CD4-positive, CD25-positive, alpha-beta regulatory T cell (primary cell): ENCODE results near the gene DTNB. TPM values are rescaled to one million over a fixed set of nuclear protein-coding genes. Genes with fewer than 3 reads are reported as not detected.
A peak's percentile ranks its signal among the peaks of the same experiment; 100 is the strongest.

Source experiments
- ATAC-seq, 2 donors: fragments of 150-1000 bp; cut with Tn5 transposase; one replicate each; pipeline ENCODE4 v1.10.0; 2021; ENCODE audit warnings: low read depth in 2 of 2, moderate number of reproducible peaks in 2 of 2, moderate library complexity in 1 of 2
- DNase-seq, 3 donors: peaks; one replicate each; pipeline versions ENCODE4 v3.0.0 to v3.0.0-alpha.2; 2012 to 2022; ENCODE audit warnings: mixed read lengths in 1 of 3
- H3K27ac ChIP-seq: one replicate; pipeline ENCODE4 v1.7.0; 2013; ENCODE audit warnings: mild to moderate bottlenecking, low read length; ENCODE audit not compliant: insufficient read depth, poor library complexity, severe bottlenecking
- H3K27me3 ChIP-seq: one replicate; pipeline ENCODE4 v1.7.0; 2013; ENCODE audit warnings: low read length; ENCODE audit not compliant: control insufficient read depth, insufficient read depth
- H3K36me3 ChIP-seq: one replicate; pipeline ENCODE4 v1.7.0; 2013; ENCODE audit warnings: mild to moderate bottlenecking, low read length, moderate library complexity; ENCODE audit not compliant: control insufficient read depth, insufficient read depth
- H3K4me1 ChIP-seq: 2 replicates; pipeline ENCODE4 v1.7.0; 2013; ENCODE audit warnings: mild to moderate bottlenecking, low read length; ENCODE audit not compliant: insufficient read depth, control insufficient read depth, poor library complexity, severe bottlenecking
- H3K4me3 ChIP-seq: one replicate; pipeline ENCODE4 v1.7.0; 2013; ENCODE audit warnings: low read depth, mild to moderate bottlenecking, low read length, moderate library complexity
- H3K9me3 ChIP-seq, 2 experiments: 1 replicate in 1 of 2; 2 replicates in 1 of 2; pipeline ENCODE4 v1.7.0; 2013; ENCODE audit warnings: low read length in 2 of 2, mild to moderate bottlenecking in 1 of 2, moderate library complexity in 1 of 2; ENCODE audit not compliant: control insufficient read depth in 2 of 2
- H3K27ac Mint-ChIP-seq, 3 donors: one replicate each; pipeline ENCODE4 v1.8.0; 2020 to 2022; ENCODE audit warnings: mild to moderate bottlenecking in 3 of 3, mixed read lengths in 3 of 3, moderate library complexity in 2 of 3
- H3K27me3 Mint-ChIP-seq: one replicate; pipeline ENCODE4 v1.8.0; 2022; ENCODE audit warnings: mild to moderate bottlenecking, mixed read lengths
- H3K36me3 Mint-ChIP-seq: one replicate; pipeline ENCODE4 v1.8.0; 2020; ENCODE audit warnings: mixed read lengths
- H3K4me1 Mint-ChIP-seq, 4 donors: one replicate each; pipeline ENCODE4 v1.8.0; 2020 to 2022; ENCODE audit warnings: mixed read lengths in 4 of 4, mild to moderate bottlenecking in 1 of 4
- H3K4me3 Mint-ChIP-seq, 4 donors: one replicate each; pipeline ENCODE4 v1.8.0; 2020 to 2022; ENCODE audit warnings: mild to moderate bottlenecking in 4 of 4, mixed read lengths in 4 of 4, moderate library complexity in 3 of 4
- H3K9me3 Mint-ChIP-seq, 7 donors: one replicate each; pipeline ENCODE4 v1.8.0; 2020 to 2022; ENCODE audit warnings: mixed read lengths in 7 of 7, mild to moderate bottlenecking in 3 of 7, moderate library complexity in 2 of 7
- polyA plus RNA-seq, 4 donors: library from polyadenylated mRNA; unstranded; fragments of 300-500 nt; fragmentation: Illumina TruSeq; gene quantifications; one replicate each; pipeline ENCODE4 v1.2.3, GENCODE V29; 2021
- total RNA-seq: library from RNA; stranded (reverse); gene quantifications from one replicate; pipeline ENCODE4 v1.2.3, GENCODE V29; 2022

The DTNB gene
- total and polyA plus RNA-seq, 5 donors from 2014 or later = 11.5 to 50.1 (median 15.0) TPM

DNA sequence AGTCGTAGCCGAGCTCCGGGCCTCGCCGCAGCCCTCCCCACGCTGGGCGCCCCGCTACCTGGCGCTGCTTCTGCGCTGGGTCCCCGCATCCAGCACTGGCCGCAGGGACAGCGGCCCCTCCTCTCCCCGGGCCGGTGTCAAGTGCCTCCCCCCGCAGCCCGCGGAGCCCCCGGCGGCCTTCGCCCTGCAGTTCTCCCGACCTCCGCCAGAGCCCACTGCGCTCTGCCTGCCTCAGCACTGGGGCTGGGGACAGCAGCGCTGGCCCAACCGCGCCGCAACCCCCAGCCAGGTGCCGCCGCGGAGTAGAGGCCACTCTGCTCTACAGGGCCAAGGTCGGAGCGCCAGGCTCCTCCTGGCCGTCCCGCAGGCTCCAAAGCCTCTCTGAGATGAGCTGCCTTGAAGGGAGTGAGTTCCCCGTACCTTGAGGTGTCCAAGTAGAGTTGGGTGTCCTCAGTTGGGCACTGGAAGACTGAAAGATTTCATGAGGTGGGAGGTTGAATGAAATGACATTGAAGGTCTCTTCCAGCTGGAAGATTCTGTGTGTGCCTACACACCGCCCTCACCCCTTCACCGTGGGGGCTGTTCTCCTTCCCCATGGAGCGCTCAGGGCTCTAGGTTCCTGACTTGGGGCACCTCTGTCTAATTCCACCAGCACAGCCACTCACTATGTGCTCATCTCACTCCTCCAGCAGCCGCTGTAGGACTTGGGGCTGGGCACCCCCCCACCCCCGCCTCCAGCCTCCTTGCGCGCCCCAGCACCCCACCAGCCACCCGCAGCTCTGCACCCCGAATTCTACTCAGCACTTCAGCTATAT, 330.8 kb downstream of the DTNB start:
- Histone ChIP-seq H3K4me3 (peak overlapping the region; percentile 32), H3K27me3 (no peaks in the 10 kb centered on the region), H3K9me3 (no peaks in the 10 kb centered on the region), H3K27ac (no peak overlapping the region), H3K4me1 (peaks cover 37% of the 10 kb centered on the region), H3K36me3 (no peaks in the 10 kb centered on the region)
- DNase-seq = peak; percentile 74 to 84 (median 82)
- H3K36me3 Mint-ChIP-seq = no peaks in the 10 kb centered on the region
- H3K9me3 Mint-ChIP-seq = no peaks in the 10 kb centered on the region
- peak; percentile 81 to 83 for ATAC-seq
- H3K4me3 Mint-ChIP-seq = peak overlapping the region; percentile 82 to 91 (median 86)
- H3K27ac Mint-ChIP-seq = peak overlapping the region in 1 of 3 donors; percentile 36
- peaks cover 5% of the 10 kb centered on the region for H3K27me3 Mint-ChIP-seq
- peaks cover 0 to 47% (median 14%) of the 10 kb centered on the region in 4 donors for H3K4me1 Mint-ChIP-seq

DNA sequence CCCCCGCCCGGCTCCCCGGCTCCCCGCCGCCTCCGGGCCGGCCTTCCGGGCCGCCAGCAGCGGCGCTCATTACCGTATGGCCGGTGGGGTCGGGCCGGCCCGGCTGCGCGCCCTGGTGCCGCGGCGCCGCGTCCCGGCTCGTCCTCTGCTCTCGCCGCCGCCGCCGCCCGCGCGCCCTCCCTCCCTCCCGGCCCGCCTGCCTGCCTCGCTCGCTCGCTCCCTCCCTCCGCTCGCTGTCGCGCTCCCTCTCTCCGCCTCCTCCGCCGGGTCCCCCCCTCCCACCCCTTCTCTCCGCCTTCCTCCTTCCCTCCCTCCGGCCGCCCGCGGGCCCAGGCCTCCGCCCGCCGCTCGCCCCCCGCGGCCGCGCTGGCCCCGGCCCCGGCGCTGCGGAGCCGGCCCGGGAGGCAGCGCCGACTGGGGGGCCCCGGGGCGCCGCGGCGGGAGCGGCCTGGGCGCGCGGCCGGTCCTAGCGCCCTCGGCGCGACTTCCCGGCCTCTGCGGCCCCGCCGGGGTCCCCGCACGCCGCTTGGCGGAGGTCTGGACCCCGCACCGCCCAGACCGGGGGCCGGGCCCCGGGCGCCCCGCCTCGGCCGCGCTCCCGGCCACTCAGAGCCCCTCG, 331.5 kb downstream of the DTNB start, which contains the start of gene DNMT3A:
Gene DNMT3A (minus strand): TSS at position 173 of the 619 bp plus-strand sequence. CDS start 27,941 bp downstream, outside the sequence.
- H3K27ac Mint-ChIP-seq = peak within 1 kb of the TSS in 1 of 3 donors; percentile 36
- peak within 1 kb of the TSS; percentile 82 to 91 (median 86) for H3K4me3 Mint-ChIP-seq
- no peak within 1 kb of the TSS for H3K27ac ChIP-seq

DNA sequence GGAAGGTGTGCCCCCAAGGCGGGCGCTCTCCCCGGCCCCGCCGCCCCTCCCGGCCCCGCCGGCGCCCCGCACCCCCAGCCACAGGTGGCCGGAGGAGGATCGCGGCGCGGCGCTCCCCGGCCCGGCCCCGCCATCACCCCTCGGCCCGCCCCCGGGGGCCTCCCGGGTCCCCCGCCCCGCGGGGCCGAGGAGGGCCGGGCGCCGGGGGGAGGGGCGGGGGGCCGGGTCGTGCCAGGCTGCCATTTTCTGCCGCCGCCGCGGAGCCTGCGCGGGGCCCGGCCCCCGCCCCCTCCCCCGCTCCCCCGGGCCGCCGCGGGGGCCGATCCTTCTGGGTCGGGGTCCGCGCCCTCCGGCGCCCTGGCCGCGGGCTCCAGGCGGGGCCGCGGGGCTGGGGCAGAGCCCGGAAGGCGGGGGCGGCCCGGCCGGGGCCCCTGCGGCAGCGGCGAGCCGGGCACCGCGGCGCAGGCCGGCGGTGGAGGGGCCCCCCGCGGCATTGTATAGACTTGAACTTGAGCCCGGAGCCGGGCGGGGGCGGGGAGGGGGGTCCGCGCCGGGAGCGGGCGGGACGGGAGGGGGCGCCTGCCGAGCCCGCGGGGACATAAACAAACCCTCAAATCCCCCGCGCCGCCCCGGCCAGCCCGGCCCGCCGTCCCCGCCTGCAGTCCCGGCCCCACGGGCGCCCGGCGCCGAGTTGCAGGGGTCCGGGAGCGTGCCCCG, 332.2 kb downstream of the DTNB start:
- DNase-seq (peak in 1 of 3 donors; percentile 36), ATAC-seq (peak; percentile 2 to 4)
- Histone ChIP-seq H3K36me3 (no peaks in the 10 kb centered on the region), H3K4me1 (peaks cover 51% of the 10 kb centered on the region), H3K9me3 (no peaks in the 10 kb centered on the region), H3K27ac (no peak overlapping the region), H3K4me3 (no peak overlapping the region), H3K27me3 (no peaks in the 10 kb centered on the region)
- Mint-ChIP-seq H3K9me3 (no peaks in the 10 kb centered on the region), H3K27ac (no peak overlapping the region), H3K36me3 (no peaks in the 10 kb centered on the region), H3K4me3 (no peak overlapping the region), H3K27me3 (peaks cover 4% of the 10 kb centered on the region), H3K4me1 (peaks cover 0 to 54% (median 20%) of the 10 kb centered on the region in 4 donors)

More for the DNA sequence above, 331.5 kb downstream of the DTNB start, which contains the start of gene DNMT3A:
- Mint-ChIP-seq H3K9me3 (no peaks in the 10 kb centered on the region), H3K4me1 (peaks cover 0 to 47% (median 16%) of the 10 kb centered on the region in 4 donors), H3K27me3 (peaks cover 4% of the 10 kb centered on the region), H3K36me3 (no peaks in the 10 kb centered on the region)
- H3K27me3 ChIP-seq = no peaks in the 10 kb centered on the region
- peaks cover 44% of the 10 kb centered on the region for H3K4me1 ChIP-seq
- H3K4me3 ChIP-seq = peak within 1 kb of the TSS; percentile 32
- peak; percentile 36 to 46 for ATAC-seq
- H3K36me3 ChIP-seq = no peaks in the 10 kb centered on the region
- H3K9me3 ChIP-seq = no peaks in the 10 kb centered on the region
- peak; percentile 37 to 68 (median 47) for DNase-seq

DNA sequence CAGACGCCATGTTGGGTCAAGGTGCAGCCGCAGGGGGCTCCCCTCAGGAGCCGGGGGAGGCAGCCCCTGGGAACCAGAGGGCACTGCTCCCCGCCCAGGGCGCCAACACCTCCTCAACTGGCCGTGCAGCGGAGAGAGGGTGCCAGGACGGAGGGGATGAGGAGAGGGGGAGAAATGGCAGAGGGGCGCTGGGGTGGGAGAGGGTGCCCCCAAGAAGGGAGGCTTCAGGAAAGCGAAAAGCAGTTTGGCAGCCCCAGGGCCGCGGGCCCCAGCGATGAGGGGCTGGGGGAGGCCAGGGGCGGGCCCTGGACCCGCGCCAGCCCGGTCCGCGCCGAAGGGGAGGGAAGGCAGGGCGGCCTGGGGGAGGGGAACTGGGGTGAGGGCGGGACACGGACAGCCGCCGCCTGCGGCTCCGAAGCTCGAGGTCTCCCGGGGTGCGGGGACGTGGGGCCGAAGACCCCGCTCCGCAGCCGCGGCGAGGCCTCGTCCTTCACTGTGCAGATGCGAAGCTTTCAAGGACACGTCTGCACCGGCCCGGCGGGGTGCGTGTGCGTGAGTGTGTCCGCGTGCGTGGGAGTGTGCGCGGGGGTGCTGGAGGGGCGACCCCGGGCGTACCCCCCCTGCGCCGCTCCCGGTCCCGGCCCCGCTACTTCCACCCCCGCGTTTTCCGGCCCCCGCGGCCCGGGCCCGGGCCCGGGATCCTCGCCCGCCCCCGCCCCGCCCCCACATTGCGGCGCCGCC, 333.0 kb downstream of the DTNB start:
- peaks cover 4% of the 10 kb centered on the region for H3K27me3 Mint-ChIP-seq
- Histone ChIP-seq H3K36me3 (no peaks in the 10 kb centered on the region), H3K4me3 (no peak overlapping the region), H3K9me3 (no peaks in the 10 kb centered on the region), H3K4me1 (peaks cover 59% of the 10 kb centered on the region), H3K27ac (peak overlapping the region; percentile 41), H3K27me3 (no peaks in the 10 kb centered on the region)
- peak in 1 of 3 donors; percentile 25 for DNase-seq
- H3K4me1 Mint-ChIP-seq = peaks cover 3 to 59% (median 24%) of the 10 kb centered on the region in 4 donors
- no peaks in the 10 kb centered on the region for H3K36me3 Mint-ChIP-seq
- no peak for ATAC-seq
- peak overlapping the region; percentile 15 to 93 (median 74) for H3K4me3 Mint-ChIP-seq
- H3K9me3 Mint-ChIP-seq = no peaks in the 10 kb centered on the region
- peak overlapping the region in 2 of 3 donors; percentile 20 to 94 for H3K27ac Mint-ChIP-seq

DNA sequence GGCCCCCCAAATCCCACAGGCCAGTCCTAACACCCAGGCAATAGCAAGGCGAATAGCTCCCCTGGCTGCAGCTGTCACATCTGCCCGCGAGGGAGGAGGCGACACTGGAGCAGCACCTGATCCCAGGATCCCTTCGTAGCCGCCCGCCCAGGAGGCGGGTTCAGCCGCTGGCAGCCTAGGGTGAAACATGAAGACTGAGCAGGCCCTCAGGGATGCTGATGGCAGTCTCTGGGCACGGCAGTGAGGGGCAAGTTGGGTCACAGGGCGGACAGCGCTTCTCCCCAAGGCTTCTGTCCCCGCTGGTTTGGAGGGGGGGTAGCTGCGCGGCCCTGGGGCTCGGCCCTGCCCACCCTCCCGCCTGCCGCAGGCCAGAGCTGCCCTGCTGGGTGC, 333.6 kb downstream of the DTNB start:
- DNase-seq = no peak
- H3K4me1 Mint-ChIP-seq = peaks cover 8 to 62% (median 28%) of the 10 kb centered on the region in 4 donors
- no peak for ATAC-seq

DNA sequence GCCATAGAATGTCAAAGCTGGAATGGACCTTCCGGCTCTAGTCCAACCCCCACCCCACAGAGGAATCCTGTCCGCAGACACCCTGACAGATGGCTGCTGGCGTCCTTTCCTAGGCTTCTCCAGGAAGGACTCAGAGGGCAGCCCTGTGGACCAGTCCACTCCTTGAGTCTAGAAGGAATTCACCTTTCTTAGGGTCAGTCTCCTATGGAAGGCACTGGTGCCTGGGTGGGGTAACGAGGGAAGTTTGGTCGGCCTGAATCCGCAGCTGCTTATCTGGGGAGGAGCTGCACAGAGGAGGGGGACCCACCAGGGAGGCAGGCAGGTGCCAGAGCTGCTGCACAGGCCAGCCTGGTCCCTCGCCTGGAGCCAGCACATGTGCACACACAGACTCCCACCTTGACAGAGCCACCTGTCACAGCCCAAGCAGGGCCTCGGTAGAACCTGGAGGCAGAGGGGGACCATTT, 334.1 kb downstream of the DTNB start:
- Histone ChIP-seq H3K4me1 (peaks cover 70% of the 10 kb centered on the region), H3K4me3 (no peak overlapping the region), H3K27me3 (no peaks in the 10 kb centered on the region), H3K27ac (peak overlapping the region; percentile 43), H3K9me3 (no peaks in the 10 kb centered on the region), H3K36me3 (no peaks in the 10 kb centered on the region)
- Mint-ChIP-seq H3K4me3 (peak overlapping the region; percentile 80 to 93 (median 84)), H3K27me3 (peaks cover 4% of the 10 kb centered on the region), H3K4me1 (peaks cover 13 to 66% (median 33%) of the 10 kb centered on the region in 4 donors), H3K27ac (peak overlapping the region; percentile 65 to 94 (median 90)), H3K9me3 (no peaks in the 10 kb centered on the region), H3K36me3 (no peaks in the 10 kb centered on the region)
- DNase-seq = no peak
- ATAC-seq = no peak

More for the DNA sequence above, 333.6 kb downstream of the DTNB start:
- Histone ChIP-seq H3K36me3 (no peaks in the 10 kb centered on the region), H3K27ac (peak overlapping the region; percentile 41), H3K4me1 (peaks cover 65% of the 10 kb centered on the region), H3K27me3 (no peaks in the 10 kb centered on the region), H3K9me3 (no peaks in the 10 kb centered on the region), H3K4me3 (no peak overlapping the region)
- H3K9me3 Mint-ChIP-seq = no peaks in the 10 kb centered on the region
- H3K27me3 Mint-ChIP-seq = peaks cover 4% of the 10 kb centered on the region
- H3K4me3 Mint-ChIP-seq = peak overlapping the region; percentile 80 to 93 (median 84)
- no peaks in the 10 kb centered on the region for H3K36me3 Mint-ChIP-seq
- H3K27ac Mint-ChIP-seq = peak overlapping the region; percentile 65 to 94 (median 90)

DNA sequence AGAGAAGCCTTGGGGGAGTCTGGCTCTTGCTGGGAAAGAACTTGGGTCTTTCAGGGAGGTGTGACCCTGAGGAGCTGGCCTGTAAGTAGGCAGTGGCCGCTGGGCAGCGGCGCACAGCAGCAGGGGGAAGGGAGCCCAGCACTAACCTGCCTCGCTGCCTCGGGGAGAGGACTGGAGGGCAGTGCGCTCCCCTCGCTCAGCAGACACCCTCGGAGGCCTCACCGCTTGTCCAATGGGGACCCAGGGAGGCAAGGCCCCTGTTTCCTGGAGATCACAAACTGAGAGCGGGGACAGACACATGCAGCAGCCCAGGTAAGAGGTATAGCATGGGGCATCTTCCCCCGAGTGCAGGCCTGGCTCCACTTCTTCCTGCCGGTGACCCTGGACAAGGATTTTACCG, 335.0 kb downstream of the DTNB start:
- Histone ChIP-seq H3K27ac (peak overlapping the region; percentile 73), H3K36me3 (no peaks in the 10 kb centered on the region), H3K4me1 (peaks cover 79% of the 10 kb centered on the region), H3K4me3 (peak overlapping the region; percentile 7), H3K9me3 (no peaks in the 10 kb centered on the region), H3K27me3 (no peaks in the 10 kb centered on the region)
- H3K27ac Mint-ChIP-seq = peak overlapping the region; percentile 90 to 96 (median 94)
- H3K4me1 Mint-ChIP-seq = peaks cover 13 to 71% (median 38%) of the 10 kb centered on the region in 4 donors
- H3K27me3 Mint-ChIP-seq = no peaks in the 10 kb centered on the region
- ATAC-seq (no peak), DNase-seq (no peak)
- H3K36me3 Mint-ChIP-seq = no peaks in the 10 kb centered on the region
- H3K4me3 Mint-ChIP-seq = peak overlapping the region; percentile 81 to 93 (median 88)
- H3K9me3 Mint-ChIP-seq = no peaks in the 10 kb centered on the region
